ENCODE measurements around the gene EFS. TPM values are rescaled to one million over a fixed set of nuclear protein-coding genes. Genes with fewer than 3 reads are reported as not detected.
"Not testable (repeated sequence)": the region's sequence is repeated elsewhere in the genome, so short reads cannot be mapped to it uniquely, and the experiment has no call there.

EFS gene
- polyA plus RNA-seq, 12 donors, result 31.8 to 63.3 (median 48.1) TPM; not detected in 1

- no peak for DNase-seq
Measured at GRCh38 chr14:23335623-23336022, 29.3 kb downstream of the EFS start.

GRCh38 chr14:23327947-23328744, 36.8 kb downstream of the EFS start:
- peak; percentile 84 for DNase-seq

DNA sequence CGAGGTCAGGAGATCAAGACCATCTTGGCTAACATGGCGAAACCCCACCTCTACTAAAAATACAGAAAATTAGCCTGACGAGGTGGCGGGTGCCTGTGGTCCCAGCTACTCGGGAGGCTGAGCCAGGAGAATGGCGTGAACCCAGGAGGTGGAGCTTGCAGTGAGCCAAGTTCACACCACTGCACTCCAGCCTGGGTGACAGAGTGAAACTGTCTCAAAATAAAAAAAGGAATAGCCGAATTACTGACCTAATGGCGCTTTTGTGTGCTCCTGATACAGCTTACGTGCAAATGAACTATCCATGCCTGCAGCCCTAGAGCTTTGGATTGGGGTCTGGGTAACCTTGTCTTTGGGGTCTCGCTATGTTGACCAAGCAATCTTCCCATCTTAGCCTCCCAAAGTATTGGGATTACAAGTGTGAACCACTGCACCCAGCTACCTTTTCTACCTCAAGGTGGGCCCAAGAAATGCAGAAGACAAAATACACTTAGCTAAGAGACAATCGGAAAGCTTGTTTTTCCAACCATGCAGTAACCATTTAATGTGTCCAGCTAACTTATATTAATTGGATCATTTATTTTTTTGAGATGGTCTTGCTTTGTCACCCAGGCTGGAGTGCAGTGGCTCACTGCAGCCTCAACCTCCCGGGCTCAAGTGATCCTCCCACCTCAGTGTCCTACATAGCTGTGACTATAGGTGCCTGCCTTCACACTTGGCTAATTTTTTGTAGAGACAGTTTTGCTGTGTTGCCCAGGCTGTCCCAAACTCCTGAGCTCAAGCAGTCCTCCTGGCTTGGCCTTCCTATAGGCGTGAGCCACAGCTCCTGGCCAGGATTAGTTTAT, 38.3 kb downstream of the EFS start:
- DNase-seq, result no peak

- not testable (repeated sequence) for DNase-seq
Measured at GRCh38 chr14:23325746-23326145, 39.2 kb downstream of the EFS start.

- DNase-seq, result no peak
Measured at GRCh38 chr14:23324993-23325392, 40.0 kb downstream of the EFS start.

- no peak for DNase-seq
Measured at GRCh38 chr14:23324455-23324846, 40.5 kb downstream of the EFS start.

- no peak for DNase-seq
Measured at GRCh38 chr14:23323838-23324454, 41.0 kb downstream of the EFS start.

GRCh38 chr14:23322568-23323517, 42.1 kb downstream of the EFS start:
- DNase-seq, result no peak

- DNase-seq, result peak; percentile 47
Measured at GRCh38 chr14:23321572-23322547, 43.1 kb downstream of the EFS start.

- DNase-seq, result peak; percentile 100
Measured at GRCh38 chr14:23320584-23321571, 44.1 kb downstream of the EFS start, which contains the start of gene PABPN1. PABPN1 (plus strand) TSS chr14:23321457; CDS start chr14:23321470, 13 bp downstream.

DNA sequence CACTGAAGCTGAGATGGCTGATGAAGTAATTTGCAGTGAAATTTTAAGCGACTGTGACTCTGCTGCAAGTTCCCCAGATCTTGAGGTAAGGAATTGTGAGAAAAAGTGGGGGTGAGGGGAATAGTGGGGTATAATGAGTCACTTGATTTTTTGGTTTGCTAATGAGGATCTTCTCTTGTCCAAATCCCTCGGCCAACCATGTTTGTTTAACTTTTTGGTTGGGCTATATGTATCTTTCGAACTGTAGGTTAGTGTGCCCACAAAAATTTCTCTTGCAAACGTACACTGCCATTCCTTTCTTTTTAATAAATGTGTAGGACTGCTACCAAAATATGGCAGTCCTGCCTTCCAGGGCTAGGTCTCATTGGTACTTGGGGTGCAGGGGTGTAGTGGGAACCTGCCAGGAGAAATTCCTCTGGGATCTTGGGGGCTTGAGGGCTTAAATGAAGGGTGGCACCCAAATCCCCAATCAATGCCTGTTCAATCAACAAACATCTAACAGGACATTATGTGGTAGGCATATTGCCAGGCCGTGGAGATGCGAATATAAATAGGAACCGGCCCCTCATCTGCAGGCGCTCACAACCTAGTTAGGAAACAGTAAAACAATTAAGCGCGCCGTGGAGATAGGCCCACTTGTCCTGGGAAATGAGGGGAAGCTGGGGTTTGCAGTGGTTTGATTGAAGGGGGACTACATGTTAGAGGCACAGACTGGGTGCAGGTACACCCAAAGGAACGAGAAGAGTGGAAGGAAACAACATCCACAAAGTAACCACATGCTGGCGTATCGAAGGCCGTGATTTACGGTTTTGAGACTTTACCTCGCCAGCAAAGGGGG, 45.0 kb downstream of the EFS start:
- no peak for DNase-seq

DNA sequence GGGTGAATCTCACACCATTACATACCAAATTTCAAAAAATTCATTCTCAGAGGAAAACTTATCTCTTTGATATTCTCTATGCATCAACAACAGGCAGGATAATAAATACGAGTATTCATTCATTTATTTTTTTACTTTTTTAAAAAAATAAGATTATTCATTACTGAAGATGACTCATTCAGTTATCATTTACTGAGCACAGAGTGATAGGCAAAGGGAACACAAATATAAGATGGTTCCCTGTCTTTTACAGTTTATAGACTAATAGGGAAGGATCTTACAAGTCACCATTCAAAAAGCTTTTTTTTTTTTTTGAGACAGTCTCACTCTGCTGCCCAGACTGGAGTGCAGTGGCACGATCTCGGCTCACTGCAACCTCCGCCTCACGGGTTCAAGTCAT, 48.7 kb downstream of the EFS start:
- DNase-seq, result no peak

GRCh38 chr14:23310546-23310945, 54.4 kb downstream of the EFS start:
- no peak for DNase-seq

DNA sequence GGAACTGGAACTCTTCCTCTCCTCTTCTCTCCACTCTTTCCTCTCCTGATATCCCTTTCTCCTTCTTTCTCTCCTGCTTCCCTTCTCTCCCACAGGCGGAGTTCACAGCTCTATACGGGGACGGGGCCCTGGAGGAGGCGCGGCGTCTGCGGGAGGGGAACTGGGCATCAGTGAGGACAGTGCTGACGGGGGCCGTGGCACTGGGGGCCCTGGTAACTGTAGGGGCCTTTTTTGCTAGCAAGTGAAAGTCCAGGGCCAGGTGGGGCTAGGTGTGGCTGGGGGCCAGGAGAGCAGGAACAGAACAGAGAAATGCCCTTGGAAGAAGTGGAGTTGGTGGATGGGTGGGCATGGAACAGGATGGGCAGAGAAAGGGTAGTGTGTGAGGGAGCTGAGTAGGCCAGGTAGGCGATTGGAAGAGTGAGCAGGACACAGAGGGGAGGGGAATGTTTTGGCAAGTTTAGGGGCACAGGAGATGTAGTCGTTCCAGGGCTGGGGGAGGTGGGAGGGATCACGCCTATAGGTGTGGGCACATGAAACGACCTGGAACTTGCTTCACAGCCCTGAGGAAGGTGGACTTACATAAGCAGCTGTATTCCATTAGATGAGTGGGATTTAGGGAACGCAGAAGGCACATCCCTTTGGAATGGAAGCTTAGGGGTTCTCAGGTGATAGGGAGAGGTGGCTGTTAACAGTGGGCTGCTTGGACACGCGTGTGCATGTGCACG, 56.1 kb downstream of the EFS start:
- DNase-seq, result no peak

GRCh38 chr14:23307687-23308644, 57.0 kb downstream of the EFS start:
- no peak for DNase-seq

DNA sequence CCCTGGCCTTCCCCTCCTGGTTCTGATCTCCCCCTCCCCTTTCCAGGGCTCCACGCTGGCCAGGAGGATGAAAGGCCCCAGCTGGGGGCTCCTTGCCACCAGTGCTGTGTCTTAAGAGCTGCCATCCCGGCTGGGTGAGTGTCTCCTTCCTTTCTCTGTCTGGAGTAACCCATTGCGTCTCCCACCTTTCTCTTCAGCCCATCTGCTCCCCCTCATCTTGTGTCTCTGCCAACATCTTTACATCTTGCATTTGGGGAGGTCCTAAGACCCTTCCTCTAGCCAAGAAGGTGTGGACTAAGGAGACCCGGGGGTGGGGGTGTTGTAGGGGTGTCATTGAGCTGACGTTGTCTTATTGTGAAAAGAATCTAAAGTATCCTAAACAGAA, 57.8 kb downstream of the EFS start:
- DNase-seq, result no peak
